T-helper 2 cell treated with Interferon-gamma antibody and Interleukin-4, amounts not matched to agents 5 μg/mL and 100 μg/mL, for 36 hours (primary cell): ENCODE data around the gene CACNB4.

Source experiments
- DNase-seq: peaks from one replicate; pipeline ENCODE4 v3.0.0; 2021; ENCODE audit warnings: low spot score
- H3K27ac Mint-ChIP-seq: one replicate; pipeline ENCODE4 v1.8.0; 2021; ENCODE audit warnings: mild to moderate bottlenecking, mixed read lengths
- H3K27me3 Mint-ChIP-seq: one replicate; pipeline ENCODE4 v1.8.0; 2021; ENCODE audit warnings: low read depth, mixed read lengths
- H3K36me3 Mint-ChIP-seq: one replicate; pipeline ENCODE4 v1.8.0; 2021; ENCODE audit warnings: low read depth, mixed read lengths
- H3K4me1 Mint-ChIP-seq: one replicate; pipeline ENCODE4 v1.8.0; 2021; ENCODE audit warnings: low read depth, mixed read lengths
- H3K4me3 Mint-ChIP-seq: one replicate; pipeline ENCODE4 v1.8.0; 2022; ENCODE audit warnings: mild to moderate bottlenecking, moderate library complexity, mixed read lengths
- H3K9me3 Mint-ChIP-seq: one replicate; pipeline ENCODE4 v1.8.0; 2021; ENCODE audit warnings: mixed read lengths

Gene CACNB4

GRCh38 chr2:151827564-151828142 lies 271.2 kb downstream of the CACNB4 start:
- peaks cover 8% of the 10 kb centered on the region for H3K36me3 Mint-ChIP-seq
- peaks cover 31% of the 10 kb centered on the region for H3K4me1 Mint-ChIP-seq
- H3K27ac Mint-ChIP-seq, result peak overlapping the region; percentile 79
- DNase-seq, result peak; percentile 27
- no peaks in the 10 kb centered on the region for H3K9me3 Mint-ChIP-seq
- peak overlapping the region; percentile 97 for H3K4me3 Mint-ChIP-seq
- peaks cover 7% of the 10 kb centered on the region for H3K27me3 Mint-ChIP-seq

GRCh38 chr2:151826737-151827157 lies 272.1 kb downstream of the CACNB4 start:
- Mint-ChIP-seq H3K27me3 (peaks cover 3% of the 10 kb centered on the region), H3K27ac (no peak overlapping the region), H3K4me1 (peaks cover 35% of the 10 kb centered on the region), H3K4me3 (peak overlapping the region; percentile 97), H3K9me3 (no peaks in the 10 kb centered on the region), H3K36me3 (peaks cover 11% of the 10 kb centered on the region)
- no peak for DNase-seq

GRCh38 chr2:151824886-151825285 lies 274.0 kb downstream of the CACNB4 start:
- Mint-ChIP-seq H3K4me1 (peaks cover 44% of the 10 kb centered on the region), H3K36me3 (peaks cover 18% of the 10 kb centered on the region), H3K27me3 (no peaks in the 10 kb centered on the region), H3K27ac (no peak overlapping the region), H3K9me3 (no peaks in the 10 kb centered on the region), H3K4me3 (no peak overlapping the region)
- no peak for DNase-seq

- H3K36me3 Mint-ChIP-seq, result peaks cover 18% of the 10 kb centered on the region
- H3K4me1 Mint-ChIP-seq, result peaks cover 41% of the 10 kb centered on the region
- no peak overlapping the region for H3K4me3 Mint-ChIP-seq
- no peak for DNase-seq
- H3K27me3 Mint-ChIP-seq, result no peaks in the 10 kb centered on the region
- no peaks in the 10 kb centered on the region for H3K9me3 Mint-ChIP-seq
- H3K27ac Mint-ChIP-seq, result no peak overlapping the region
Observed at GRCh38 chr2:151823651-151824050, 275.2 kb downstream of the CACNB4 start.

- DNase-seq, result no peak
- peaks cover 25% of the 10 kb centered on the region for H3K4me1 Mint-ChIP-seq
- no peaks in the 10 kb centered on the region for H3K9me3 Mint-ChIP-seq
- H3K27ac Mint-ChIP-seq, result no peak overlapping the region
- H3K4me3 Mint-ChIP-seq, result no peak overlapping the region
- no peaks in the 10 kb centered on the region for H3K27me3 Mint-ChIP-seq
- H3K36me3 Mint-ChIP-seq, result peaks cover 20% of the 10 kb centered on the region
Observed at GRCh38 chr2:151819920-151820319, 278.9 kb downstream of the CACNB4 start.

- Mint-ChIP-seq H3K36me3 (peaks cover 22% of the 10 kb centered on the region), H3K4me3 (no peak overlapping the region), H3K27ac (no peak overlapping the region), H3K27me3 (no peaks in the 10 kb centered on the region), H3K4me1 (peaks cover 16% of the 10 kb centered on the region), H3K9me3 (no peaks in the 10 kb centered on the region)
- DNase-seq, result no peak
Observed at GRCh38 chr2:151817929-151818328, 280.9 kb downstream of the CACNB4 start.

GRCh38 chr2:151816843-151817242 lies 282.0 kb downstream of the CACNB4 start:
- H3K9me3 Mint-ChIP-seq, result no peaks in the 10 kb centered on the region
- no peak overlapping the region for H3K4me3 Mint-ChIP-seq
- no peak overlapping the region for H3K27ac Mint-ChIP-seq
- DNase-seq, result no peak
- peaks cover 27% of the 10 kb centered on the region for H3K36me3 Mint-ChIP-seq
- no peaks in the 10 kb centered on the region for H3K27me3 Mint-ChIP-seq
- peaks cover 10% of the 10 kb centered on the region for H3K4me1 Mint-ChIP-seq

- no peaks in the 10 kb centered on the region for H3K27me3 Mint-ChIP-seq
- H3K4me1 Mint-ChIP-seq, result peaks cover 9% of the 10 kb centered on the region
- no peak overlapping the region for H3K27ac Mint-ChIP-seq
- peaks cover 30% of the 10 kb centered on the region for H3K36me3 Mint-ChIP-seq
- no peak overlapping the region for H3K4me3 Mint-ChIP-seq
- H3K9me3 Mint-ChIP-seq, result no peaks in the 10 kb centered on the region
- DNase-seq, result no peak
Observed at GRCh38 chr2:151815821-151816489, 282.9 kb downstream of the CACNB4 start.

GRCh38 chr2:151810489-151810888 lies 288.4 kb downstream of the CACNB4 start:
- Mint-ChIP-seq H3K36me3 (peaks cover 29% of the 10 kb centered on the region), H3K4me1 (no peaks in the 10 kb centered on the region), H3K27me3 (no peaks in the 10 kb centered on the region), H3K27ac (no peak overlapping the region), H3K4me3 (no peak overlapping the region), H3K9me3 (no peaks in the 10 kb centered on the region)
- DNase-seq, result no peak

GRCh38 chr2:151809073-151809383 lies 289.8 kb downstream of the CACNB4 start:
- no peak for DNase-seq
- H3K9me3 Mint-ChIP-seq, result no peaks in the 10 kb centered on the region
- no peaks in the 10 kb centered on the region for H3K4me1 Mint-ChIP-seq
- peaks cover 28% of the 10 kb centered on the region for H3K36me3 Mint-ChIP-seq
- H3K27me3 Mint-ChIP-seq, result no peaks in the 10 kb centered on the region
- no peak overlapping the region for H3K4me3 Mint-ChIP-seq
- H3K27ac Mint-ChIP-seq, result no peak overlapping the region

GRCh38 chr2:151808258-151809072 lies 290.4 kb downstream of the CACNB4 start:
- no peak for DNase-seq
- Mint-ChIP-seq H3K36me3 (peaks cover 26% of the 10 kb centered on the region), H3K9me3 (no peaks in the 10 kb centered on the region), H3K27ac (no peak overlapping the region), H3K4me1 (no peaks in the 10 kb centered on the region), H3K27me3 (no peaks in the 10 kb centered on the region), H3K4me3 (no peak overlapping the region)

GRCh38 chr2:151805961-151806360 lies 292.9 kb downstream of the CACNB4 start:
- no peaks in the 10 kb centered on the region for H3K9me3 Mint-ChIP-seq
- peaks cover 18% of the 10 kb centered on the region for H3K36me3 Mint-ChIP-seq
- no peak overlapping the region for H3K27ac Mint-ChIP-seq
- H3K4me3 Mint-ChIP-seq, result no peak overlapping the region
- H3K4me1 Mint-ChIP-seq, result no peaks in the 10 kb centered on the region
- no peaks in the 10 kb centered on the region for H3K27me3 Mint-ChIP-seq
- DNase-seq, result no peak

GRCh38 chr2:151805343-151805742 lies 293.5 kb downstream of the CACNB4 start:
- Mint-ChIP-seq H3K27ac (no peak overlapping the region), H3K9me3 (no peaks in the 10 kb centered on the region), H3K4me1 (no peaks in the 10 kb centered on the region), H3K27me3 (no peaks in the 10 kb centered on the region), H3K36me3 (peaks cover 12% of the 10 kb centered on the region), H3K4me3 (no peak overlapping the region)
- DNase-seq, result no peak

GRCh38 chr2:151803811-151804210 lies 295.0 kb downstream of the CACNB4 start:
- no peak overlapping the region for H3K4me3 Mint-ChIP-seq
- H3K4me1 Mint-ChIP-seq, result no peaks in the 10 kb centered on the region
- H3K27me3 Mint-ChIP-seq, result no peaks in the 10 kb centered on the region
- DNase-seq, result no peak
- peaks cover 12% of the 10 kb centered on the region for H3K36me3 Mint-ChIP-seq
- no peaks in the 10 kb centered on the region for H3K9me3 Mint-ChIP-seq
- H3K27ac Mint-ChIP-seq, result no peak overlapping the region
